ENCODE data around the gene FOXJ1.
A peak's percentile ranks its signal among the peaks of the same experiment; 100 is the strongest.
"Not testable (repeated sequence)": the region's sequence is repeated elsewhere in the genome, so short reads cannot be mapped to it uniquely, and the experiment has no call there.

The FOXJ1 gene, protein sequence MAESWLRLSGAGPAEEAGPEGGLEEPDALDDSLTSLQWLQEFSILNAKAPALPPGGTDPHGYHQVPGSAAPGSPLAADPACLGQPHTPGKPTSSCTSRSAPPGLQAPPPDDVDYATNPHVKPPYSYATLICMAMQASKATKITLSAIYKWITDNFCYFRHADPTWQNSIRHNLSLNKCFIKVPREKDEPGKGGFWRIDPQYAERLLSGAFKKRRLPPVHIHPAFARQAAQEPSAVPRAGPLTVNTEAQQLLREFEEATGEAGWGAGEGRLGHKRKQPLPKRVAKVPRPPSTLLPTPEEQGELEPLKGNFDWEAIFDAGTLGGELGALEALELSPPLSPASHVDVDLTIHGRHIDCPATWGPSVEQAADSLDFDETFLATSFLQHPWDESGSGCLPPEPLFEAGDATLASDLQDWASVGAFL

DNA sequence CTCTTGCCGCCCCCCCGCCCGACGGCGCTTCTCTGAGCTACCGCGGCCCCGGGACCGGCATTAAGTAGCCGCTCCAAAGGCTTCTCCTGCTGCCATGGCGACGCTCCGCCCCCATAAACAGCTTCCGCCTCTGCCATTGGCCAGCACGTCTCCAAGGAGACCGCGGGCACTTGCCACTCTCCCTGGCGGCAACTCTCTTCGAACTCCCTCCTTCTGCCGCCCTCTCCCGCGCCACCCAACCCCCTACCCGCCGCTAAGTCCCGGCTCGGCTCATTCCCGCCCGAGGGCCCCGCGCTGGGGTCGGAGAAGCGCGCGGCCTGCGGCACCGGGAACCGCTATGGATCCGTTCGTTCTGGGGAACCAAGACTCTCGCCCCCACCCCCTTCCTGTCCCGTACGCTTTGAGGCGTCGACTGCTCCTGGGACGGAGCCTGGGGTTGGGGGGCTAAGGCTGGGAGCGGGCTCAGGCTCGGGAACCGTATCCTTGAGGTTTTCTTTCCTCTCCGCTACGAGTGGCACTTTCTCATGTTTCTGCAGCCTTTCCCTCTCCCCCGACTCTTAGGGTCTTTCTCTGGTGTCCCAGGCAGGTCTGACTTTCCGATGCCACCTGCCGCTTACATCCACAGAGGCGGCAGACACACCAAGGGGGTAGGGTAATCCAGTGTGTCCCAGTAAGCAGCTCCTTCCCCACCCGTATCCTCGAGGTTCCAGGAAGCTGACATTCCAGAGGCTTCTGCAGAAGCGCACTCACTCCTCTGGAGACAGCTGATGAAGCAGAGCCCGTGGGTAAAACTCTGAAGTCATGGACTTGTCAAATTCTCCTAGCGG is at the start of gene FOXJ1:
Gene FOXJ1 (minus strand): TSS at position 34 of the 827 bp plus-strand sequence. CDS start 850 bp downstream, outside the sequence.
- DNase-seq: peak; percentile 94

DNA sequence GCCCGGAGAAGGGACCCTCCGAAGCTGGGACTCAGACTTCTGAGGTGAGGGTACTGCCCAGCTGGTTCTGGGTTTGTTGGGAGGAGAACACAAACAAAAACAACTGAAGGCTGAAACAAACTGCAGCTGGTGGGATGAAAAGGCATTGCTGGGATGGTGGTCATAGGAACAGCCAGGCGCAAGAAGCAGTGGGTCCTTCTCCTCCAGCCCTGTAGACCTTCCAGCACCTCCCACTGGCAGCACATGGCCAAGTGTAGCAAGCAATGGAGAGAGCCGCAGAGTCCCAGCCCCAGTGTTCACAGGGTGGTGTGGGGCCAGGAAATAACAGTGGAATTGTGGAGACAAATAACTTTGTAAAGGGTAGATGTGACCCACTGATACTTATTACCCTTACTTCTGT is 48.7 kb upstream of the FOXJ1 start:
- DNase-seq: no peak

DNA sequence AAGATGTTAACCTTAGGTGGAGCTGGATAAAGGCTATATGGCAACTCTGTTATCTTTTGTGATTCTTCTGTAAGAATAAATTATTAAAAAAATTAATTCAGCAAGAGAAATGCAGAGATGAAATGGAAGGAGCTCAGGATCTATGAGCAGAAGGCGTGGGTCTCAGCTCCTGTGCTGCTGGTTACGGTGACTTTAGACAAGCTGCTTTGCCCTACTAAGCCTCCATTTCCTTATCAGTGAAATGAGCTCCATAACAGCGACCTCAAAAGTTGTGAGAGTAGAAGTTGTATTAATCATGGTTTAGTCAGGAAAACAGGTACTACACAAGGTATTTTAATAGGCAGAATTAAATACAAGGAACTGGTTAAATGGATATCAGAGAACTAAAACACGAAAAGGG is 48.2 kb upstream of the FOXJ1 start:
- no peak for DNase-seq

DNA sequence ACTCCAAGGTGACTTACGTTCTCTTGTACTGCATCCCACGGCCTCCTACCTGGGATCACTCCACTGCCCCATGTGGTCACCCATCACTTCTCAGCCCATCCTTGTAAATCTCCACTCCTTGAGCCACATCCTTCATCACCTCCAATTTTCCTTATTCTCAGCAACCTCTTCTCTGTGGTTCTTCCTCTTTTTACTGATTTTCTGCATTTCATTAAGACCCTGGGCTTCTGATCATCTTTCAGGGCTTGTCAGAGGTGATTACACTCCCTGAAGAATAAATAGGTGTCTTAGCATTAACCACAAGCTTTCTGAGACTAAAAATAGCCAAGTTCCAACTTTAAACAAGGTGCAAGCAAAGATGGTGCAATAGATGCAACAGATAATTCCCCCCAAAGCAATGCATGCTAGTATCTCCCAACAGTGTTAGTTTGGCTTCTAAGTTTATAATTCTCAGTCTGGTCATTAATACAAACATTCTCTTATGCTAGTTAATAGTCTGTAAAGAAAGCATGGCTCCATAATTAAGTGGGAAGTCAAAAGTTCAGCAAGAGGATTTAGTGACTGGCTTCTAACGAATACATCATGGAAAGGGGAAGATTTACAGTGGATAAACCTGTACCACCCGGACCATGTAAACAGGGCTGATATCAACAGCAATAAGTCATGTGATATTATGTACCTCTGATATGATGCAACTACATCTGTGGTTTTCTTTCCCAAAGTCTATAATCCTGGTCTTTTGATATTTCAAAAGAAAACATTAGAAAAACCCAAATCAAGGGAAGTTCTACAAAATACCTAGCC is 47.4 kb upstream of the FOXJ1 start:
- no peak for DNase-seq

DNA sequence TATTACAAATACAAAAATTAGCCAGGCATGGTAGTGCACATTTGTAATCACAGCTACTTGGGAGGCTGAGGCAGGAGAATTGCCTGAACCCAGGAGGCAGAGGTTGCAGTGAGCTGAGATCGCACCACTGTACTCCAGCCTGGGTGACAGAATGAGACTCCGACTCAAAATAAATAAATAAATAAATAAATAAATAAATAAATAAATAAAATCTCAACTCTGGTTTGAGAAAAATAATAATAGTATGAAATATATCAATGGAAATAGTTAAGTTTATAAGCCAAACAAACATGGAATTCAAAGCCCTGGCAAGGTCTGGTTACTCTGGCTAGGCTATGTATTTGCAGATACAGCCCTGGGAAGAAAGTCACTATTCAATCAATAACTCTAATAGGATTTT is 45.7 kb upstream of the FOXJ1 start:
- DNase-seq: not testable (repeated sequence)

DNA sequence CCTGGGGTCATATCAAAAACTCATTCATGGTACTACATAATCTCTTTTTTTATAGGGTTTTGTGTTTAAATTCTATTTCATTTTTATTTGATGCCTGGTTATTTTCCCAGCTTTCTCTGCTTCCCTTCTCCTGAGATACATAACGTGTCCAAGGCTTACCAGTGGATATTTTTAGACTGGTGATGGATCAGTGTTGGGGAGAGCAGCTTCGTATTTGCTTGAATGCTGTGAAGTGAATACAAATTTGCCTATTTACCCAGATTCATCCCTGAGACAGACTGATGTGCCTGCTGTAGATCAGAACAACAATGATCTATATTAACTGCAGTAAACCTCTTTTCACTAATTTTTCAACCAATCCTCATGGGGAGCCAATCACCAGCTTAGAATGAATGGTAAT is 43.2 kb upstream of the FOXJ1 start:
- no peak for DNase-seq

DNA sequence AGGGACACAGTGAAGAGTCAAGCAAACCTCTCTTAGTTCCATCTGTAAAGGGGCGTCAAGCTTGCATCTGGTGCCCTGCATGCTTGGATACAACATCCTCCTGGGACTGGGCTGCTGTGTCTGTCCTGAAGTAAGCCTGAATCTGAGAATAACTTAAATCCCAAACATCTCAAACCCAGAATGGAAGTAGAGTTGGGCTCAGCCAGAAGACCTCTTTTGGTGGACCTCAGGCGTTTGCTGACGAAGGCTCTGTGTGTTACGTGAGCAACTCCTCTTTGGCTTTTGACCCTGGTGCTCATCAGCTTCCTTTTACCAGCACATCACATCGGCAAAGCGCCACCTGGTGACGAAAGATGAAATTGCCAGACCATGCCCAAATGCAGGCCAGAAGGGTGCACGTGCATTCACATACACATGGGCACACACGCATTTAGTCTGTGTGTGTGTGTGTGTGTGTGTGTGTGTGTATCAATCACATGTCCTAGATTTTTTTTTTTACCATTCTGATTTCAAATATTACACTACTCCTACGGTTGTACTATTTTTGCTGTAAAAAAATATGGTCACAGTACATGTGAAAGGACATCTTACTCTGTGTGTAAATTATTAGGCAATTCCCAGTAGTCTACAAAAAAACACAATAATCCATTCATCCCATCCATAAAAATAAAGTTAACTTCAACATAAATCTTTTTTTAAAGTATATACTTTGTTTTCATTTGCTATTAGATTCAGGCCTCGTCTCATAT is 41.1 kb upstream of the FOXJ1 start:
- peak; percentile 97 for DNase-seq

DNA sequence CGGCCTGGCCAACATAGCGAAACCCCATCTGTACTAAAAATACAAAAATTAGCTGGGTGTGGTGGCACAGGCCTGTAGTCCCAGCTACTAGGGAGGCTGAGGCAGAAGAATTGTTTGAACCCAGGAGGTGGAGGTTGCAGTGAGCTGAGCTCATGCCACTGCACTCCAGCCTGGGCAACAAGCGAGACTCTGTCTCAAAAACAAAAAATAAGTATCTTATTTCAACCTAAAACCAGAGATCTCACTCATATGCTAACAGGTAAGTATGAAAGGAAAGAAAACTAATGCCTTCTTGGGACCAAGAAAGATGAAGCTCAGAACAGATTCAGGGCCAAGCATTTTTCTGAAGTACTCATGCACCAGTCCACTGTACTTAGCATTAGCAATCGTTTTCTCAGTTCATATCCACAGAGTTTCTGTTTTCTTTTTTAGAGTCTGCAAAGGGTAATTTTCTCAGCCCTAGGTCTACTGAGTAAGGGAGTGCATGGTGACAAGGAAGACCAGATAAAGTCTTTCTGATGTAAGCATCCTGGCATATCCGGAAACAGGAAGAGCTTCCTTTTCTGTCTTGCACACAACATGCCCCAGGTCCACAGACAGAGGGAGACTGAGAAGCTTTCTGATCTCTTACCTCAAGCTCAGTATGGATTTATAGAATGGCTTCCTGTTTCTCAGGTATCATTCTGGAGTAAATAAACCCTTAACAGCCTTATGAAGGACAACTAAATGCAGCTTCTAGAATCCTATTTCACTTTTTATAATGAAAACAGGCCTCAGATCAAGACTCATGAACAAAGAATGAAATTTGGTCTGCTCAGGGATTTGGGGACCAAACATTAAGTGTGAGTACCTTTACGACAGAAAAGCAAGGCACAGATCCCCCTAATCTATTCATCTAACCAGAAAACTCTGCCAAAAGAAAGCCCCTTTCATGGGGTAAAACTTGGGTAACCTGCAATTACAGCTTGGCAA is 38.7 kb upstream of the FOXJ1 start:
- DNase-seq: peak; percentile 44

DNA sequence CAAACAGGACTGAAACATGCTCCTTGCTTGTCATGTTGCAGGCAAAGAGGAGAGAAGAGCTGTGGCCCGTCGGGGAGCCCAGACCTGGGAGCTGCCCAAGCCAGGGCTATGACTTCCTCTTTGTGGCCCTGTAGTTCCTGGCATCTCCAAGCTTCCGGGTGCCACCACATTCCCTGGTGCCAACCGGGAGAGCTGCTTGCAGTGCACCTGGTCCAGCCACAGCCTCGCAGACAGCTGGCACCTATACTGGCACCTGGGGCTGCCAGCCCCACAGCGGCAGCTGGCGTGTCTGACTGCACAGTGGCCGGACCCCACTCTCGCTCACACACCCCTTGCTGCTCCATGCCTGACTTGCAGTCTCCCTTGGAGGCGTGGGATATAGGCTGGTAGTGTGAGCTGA is 37.1 kb upstream of the FOXJ1 start:
- no peak for DNase-seq

DNA sequence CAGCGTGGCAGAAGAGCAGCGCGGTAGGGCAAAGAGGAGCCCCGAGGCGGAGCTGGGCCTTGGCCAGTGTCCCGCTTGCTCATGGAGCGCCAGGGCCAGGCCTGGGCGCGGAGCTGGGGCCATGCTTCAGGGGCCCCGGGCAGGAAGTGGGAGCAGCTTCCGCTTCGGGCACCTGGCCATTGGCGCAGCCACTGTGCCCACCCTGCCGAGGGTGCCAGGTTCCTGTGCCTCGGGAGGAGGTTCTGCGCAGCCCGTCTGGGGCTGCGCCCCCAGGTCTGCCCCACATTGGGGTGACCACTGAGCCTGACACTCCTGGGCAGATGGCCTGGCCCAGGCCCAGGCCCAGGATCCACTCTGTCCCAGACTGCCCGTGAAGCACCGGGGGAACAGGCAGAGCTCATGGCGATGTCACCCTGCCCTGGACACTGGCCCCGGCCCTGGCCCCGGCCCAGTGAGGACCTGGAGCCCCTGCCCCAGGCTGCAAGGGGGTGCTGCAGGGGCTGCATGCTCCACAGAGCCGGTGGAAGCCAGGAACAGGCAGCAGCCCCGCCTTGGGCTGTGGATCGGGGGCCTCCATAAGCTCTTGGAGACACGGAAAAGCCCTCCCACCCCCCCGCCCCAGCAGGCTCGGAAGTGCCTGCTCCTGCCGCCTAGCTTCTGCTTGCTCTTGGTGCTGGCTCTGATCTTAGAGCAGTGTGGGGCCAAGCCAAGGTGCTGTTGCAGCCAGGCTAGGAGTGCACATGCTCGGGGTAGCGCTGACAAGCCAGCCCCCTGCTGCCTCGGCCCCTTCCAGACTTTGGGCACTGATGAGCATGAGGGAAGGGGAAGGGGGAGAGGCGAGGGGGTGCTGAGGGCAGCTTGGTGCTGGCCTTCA is 35.9 kb upstream of the FOXJ1 start:
- no peak for DNase-seq

DNA sequence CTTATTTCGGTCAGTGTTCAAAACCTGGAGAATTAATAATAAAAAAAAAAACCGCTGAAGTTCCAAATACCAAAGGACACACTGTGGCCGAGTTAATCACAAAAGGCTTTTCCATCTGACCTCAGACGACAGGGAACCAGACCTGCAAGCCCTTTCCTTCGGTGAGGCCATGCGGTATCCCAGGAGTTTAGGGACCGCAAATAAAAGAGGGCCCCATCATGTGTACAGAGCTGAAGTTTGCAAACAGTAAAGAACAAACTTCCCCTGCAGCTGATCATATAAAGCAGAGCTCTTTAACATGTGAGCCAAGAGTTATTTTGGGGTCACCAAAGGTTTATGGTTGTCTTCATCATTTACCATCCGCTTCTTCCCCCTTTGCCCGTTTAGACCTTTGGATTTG is 33.0 kb upstream of the FOXJ1 start:
- no peak for DNase-seq

DNA sequence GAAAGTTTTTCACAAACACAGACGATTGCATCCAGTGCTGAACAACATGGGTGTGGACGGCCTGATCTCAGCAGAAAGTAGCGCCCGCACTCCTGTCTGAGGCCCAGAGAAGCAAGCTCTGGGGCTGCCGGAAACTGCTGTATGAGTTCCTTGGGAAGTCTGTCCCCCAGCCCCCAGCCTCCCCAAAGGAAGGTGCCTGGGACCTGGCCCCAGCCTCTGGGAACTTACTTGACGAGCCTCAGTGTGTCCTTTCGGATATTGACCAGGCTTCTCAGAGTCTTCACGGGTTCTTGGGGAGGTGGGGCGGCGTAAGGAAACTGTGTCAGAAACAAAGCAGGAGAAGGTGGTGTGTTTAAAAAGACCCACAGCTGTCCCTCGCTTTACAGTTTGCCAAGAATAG is 32.4 kb upstream of the FOXJ1 start:
- no peak for DNase-seq

DNA sequence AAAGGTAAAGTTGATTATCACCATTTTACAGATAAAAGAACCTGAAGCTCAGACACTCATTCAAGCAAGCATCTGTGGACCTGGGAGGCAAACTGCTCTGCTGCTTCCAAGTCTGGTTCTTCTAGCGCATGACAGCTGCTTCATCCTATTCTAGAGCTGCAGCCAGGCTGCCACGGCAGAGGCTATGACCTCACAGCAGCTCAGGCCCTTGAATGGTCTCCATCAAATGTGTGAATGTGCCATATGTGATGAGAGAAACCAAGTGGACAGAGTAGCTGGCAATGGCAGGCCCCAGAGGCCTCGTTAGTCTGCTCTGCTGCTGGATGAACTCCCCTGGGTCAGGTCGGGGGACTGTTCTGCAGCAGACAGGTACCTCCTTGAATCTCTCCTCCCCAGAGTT is 30.7 kb upstream of the FOXJ1 start:
- DNase-seq: no peak

DNA sequence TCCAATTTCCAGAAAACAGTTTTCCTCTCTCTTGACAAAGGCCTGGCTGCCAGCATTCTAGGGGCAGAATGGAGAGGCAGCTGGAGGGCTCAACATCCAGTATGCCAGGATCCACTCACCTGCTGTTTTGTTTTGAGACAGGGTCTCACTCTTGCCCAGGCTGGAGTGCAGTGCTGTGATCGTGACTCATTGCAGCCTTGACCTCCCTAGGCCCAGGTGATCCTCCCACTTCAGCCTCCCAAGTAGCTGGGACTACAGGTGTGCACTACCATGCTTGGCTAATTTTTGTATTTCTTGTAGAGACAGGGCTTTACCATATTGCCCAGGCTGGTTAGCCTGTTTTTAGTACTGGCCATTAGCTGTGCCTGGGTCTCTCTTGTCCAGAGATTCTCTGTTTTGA is 29.1 kb upstream of the FOXJ1 start:
- no peak for DNase-seq

DNA sequence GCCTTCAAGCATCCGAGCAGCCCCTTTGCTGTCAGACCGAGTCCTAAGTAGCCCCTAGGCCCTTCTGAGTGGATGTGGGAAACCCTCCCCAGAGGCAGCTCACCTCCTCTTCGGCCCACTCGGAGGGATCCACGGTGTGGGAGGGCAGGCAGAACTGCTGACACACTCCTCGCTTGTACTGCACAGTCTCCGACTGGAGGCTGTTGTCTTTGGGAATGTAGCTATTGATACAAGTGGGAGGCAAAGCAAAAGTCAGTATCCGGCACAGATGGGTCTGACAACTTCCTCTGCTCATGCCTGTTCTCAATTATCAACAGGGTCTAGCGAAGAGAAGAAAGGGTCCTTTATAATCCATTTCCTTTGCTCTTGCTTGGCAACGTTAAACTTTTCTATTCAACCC is 25.9 kb upstream of the FOXJ1 start:
- no peak for DNase-seq

DNA sequence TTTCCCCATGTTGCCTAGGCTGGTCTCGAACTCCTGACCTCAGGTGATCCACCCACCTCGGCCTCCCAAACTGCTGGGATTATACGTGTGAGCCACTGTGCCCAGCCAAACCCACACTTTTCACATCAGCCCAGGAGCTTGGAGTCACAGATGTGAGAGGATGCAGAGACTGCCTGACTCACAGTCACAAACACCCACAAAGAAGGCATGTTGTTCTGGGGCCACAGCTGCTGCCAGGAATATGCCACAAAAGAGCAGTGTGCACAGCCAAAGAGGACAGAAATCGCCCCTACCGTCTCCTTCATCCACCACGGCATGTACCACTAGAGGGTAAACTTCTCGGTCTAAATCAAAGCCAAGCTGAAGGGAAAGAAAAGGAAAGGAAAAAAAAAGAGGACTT is 25.1 kb upstream of the FOXJ1 start:
- peak; percentile 57 for DNase-seq

DNA sequence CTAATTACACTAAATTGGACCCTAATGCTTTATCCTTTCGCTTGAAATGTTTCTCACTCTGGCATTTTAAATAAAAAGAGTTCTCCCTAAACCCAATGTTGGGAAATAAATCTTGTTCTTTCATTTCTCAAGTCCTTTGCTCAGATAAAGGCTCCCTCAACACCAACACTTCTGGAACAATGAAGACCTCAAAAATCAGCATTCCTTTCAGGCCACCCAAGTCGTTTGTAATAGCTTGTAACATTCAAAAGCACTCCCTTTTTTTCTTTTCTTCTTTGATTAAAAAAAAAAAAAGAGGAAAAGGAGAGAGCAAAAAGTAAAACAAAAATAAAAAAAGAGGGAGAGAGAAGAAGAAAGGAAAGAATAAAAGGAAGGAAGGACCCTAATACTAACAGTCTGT is 23.3 kb upstream of the FOXJ1 start:
- DNase-seq: no peak

DNA sequence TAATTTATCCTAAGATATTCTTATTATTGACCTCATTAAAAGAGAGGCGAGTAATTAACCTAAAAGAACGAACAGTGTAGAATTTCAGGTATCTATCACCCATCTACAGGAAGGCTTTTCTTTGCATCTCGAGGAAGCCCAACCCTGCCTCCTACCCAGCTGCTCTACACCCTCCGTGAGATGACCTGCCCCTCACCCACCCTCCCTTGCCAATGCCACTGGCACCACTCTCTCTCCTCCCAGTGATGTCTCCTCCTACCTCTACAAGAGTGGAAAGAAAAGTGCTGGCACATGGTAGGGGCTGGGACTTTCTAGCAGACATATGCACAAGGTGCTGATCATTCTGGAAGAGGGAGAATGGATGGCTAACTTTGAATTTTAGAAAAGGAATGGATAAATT is 22.9 kb upstream of the FOXJ1 start:
- DNase-seq: no peak

DNA sequence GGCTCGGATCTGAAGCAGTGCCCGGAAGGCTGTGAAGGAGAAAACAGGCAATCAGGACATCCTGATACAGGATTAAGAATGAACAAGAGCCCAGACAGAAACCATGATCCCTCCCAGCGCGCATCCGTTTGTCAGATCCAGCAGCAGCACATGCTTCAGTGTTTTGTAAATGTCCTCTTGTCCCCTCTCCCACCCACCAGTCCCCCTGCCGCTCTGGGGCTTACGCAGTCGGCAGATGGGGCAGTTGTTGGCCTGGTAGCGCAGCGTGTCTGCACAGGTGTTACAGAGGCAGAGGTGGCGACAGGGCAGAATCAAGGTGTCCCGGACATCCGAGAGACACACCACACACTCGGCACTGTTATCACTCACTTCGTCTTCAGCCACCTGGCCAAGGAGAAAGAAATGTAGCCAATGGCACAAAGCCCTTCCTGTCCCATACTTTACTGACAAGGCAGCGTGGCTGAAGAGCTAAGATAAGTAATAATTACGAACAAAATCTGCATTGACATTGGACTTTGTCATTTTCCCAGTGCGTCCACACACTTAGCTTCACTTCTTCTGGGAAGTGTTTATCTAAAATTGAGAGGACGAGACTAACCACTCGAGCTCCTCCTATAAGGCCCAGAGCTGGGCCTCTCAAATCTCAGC is 20.7 kb upstream of the FOXJ1 start:
- no peak for DNase-seq

Measured in activated CD4-positive, alpha-beta T cell treated with anti-CD3 and anti-CD28 coated beads for 48 hours (primary cell).